Vagina (tissue), 2 donors: ENCODE measurements around the gene C13orf46. TPM values are rescaled to one million over a fixed set of nuclear protein-coding genes. Genes with fewer than 3 reads are reported as not detected.
A peak's percentile ranks its signal among the peaks of the same experiment; 100 is the strongest.

Experiments
- DNase-seq, 2 donors: peaks; one replicate each; pipeline ENCODE4 v3.0.0-alpha.2; 2017; ENCODE audit errors: extremely low spot score in 2 of 2
- H3K27ac ChIP-seq: fragments of 200-600 bp; sonication (generic); one replicate; pipeline ENCODE4 v1.5.1; 2019
- H3K27me3 ChIP-seq: fragments of 200-600 bp; sonication (generic); one replicate; pipeline ENCODE4 v1.5.1; 2019
- H3K36me3 ChIP-seq, 2 donors: fragments of 200-600 bp; sonication (generic); one replicate each; pipeline ENCODE4 v1.5.1; 2017 to 2019
- H3K4me1 ChIP-seq: fragments of 200-600 bp; sonication (generic); one replicate; pipeline ENCODE4 v1.5.1; 2019
- H3K4me3 ChIP-seq, 2 donors: fragments of 200-600 bp; sonication (generic); 1 replicate in 1 of 2; 2 replicates in 1 of 2; pipeline ENCODE4 v1.5.1; 2016 to 2019
- H3K9me3 ChIP-seq: fragments of 200-600 bp; sonication (generic); one replicate; pipeline ENCODE4 v1.5.1; 2019
- POLR2A ChIP-seq, 2 donors: fragments of 450-650 bp; IDR thresholded peaks; one replicate each; pipeline ENCODE4 v1.6.1; 2017; ENCODE audit warnings: antibody characterized with exemption in 2 of 2, mild to moderate bottlenecking in 2 of 2, moderate library complexity in 2 of 2
- POLR2AphosphoS5 ChIP-seq, 2 donors: sonication (generic); formaldehyde crosslinking; IDR thresholded peaks; one replicate each; pipeline ENCODE4 v1.9.0; 2017; ENCODE audit warnings: antibody characterized with exemption in 2 of 2, mild to moderate bottlenecking in 2 of 2, low read depth in 1 of 2; ENCODE audit not compliant: insufficient read depth in 1 of 2
- intact Hi-C: fragments of 100-400 bp; cut with DNase I; formaldehyde crosslinking; loops from one replicate; pipeline ENCODE4 v1.15.1; 2023
- total RNA-seq: library from RNA; depleted of rRNA; stranded (reverse); fragments of >200 nt; gene quantifications from one replicate; pipeline ENCODE4 v1.2.3, GENCODE V29; 2016
- TF ChIP-seq, protein P1 (sequence below), 3 experiments: fragments of 450-650 bp in 2 of 3; fragments of 200-600 bp in 1 of 3; sonication (generic) in 1 of 3; IDR thresholded peaks; one replicate each; pipeline ENCODE4 v1.5.1; 2017 to 2019; ENCODE audit warnings: antibody characterized with exemption in 3 of 3, mild to moderate bottlenecking in 2 of 3, moderate library complexity in 2 of 3

C13orf46 gene
- total RNA-seq, 1 donor from 2014 or later: not detected

DNA sequence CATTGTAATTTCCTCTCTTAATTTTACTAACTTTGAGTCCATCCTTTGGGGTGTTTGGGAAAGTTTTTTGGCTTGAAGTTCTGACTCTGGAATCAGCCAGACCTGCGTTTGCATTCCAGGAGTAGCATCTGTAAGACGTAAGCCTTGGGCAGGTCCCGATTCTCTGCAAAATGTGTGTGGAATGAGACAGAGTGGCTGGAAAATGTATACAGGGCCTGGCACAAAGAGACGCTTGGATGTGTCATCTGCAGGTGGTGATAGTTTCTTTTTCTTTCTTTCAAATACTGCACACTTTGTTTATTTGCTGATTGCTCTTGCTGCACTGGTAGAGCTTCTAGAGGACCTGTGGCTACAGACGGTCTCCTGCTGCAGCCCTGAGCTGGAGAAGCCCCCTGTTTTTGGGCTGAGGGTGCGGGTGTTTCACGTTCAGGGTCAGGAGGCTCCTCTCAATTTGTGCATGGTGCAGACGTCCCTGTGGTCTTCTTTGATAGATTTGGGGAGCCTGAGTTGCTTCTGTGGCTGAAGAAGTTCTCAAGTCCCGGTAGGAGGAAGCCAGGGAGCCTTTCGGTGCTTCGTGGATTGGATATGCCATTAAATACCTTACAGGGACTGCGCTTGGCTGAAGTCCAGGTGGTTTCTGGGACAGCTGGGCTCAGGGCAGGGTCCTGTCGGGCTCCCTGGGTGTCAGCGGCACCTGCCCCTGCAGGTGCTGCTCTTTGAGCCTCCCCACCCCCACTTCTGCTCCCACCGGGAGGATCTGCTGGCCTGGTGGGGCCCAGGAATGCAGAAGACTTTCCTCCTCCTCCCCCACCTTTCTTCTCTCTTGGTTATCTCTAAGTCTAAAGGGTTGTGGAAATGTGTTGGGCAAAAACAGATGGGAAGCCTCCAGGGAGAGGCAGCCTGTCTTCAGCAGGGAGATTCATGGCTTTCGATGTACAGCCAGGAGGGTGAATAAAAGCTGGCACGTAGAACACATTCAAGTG, 66.0 kb downstream of the C13orf46 start:
- H3K36me3 ChIP-seq: no peaks in the 10 kb centered on the region
- H3K4me3 ChIP-seq: no peak overlapping the region
- no peaks in the 10 kb centered on the region for H3K27me3 ChIP-seq
- DNase-seq: peak; percentile 77 to 95
- peaks cover 17% of the 10 kb centered on the region for H3K4me1 ChIP-seq
- H3K9me3 ChIP-seq: no peaks in the 10 kb centered on the region
- intact Hi-C loops: no loop called here
- TF ChIP-seq POLR2A (IDR thresholded peaks at IDR 0.05): no peak
- TF ChIP-seq, protein P1, sequence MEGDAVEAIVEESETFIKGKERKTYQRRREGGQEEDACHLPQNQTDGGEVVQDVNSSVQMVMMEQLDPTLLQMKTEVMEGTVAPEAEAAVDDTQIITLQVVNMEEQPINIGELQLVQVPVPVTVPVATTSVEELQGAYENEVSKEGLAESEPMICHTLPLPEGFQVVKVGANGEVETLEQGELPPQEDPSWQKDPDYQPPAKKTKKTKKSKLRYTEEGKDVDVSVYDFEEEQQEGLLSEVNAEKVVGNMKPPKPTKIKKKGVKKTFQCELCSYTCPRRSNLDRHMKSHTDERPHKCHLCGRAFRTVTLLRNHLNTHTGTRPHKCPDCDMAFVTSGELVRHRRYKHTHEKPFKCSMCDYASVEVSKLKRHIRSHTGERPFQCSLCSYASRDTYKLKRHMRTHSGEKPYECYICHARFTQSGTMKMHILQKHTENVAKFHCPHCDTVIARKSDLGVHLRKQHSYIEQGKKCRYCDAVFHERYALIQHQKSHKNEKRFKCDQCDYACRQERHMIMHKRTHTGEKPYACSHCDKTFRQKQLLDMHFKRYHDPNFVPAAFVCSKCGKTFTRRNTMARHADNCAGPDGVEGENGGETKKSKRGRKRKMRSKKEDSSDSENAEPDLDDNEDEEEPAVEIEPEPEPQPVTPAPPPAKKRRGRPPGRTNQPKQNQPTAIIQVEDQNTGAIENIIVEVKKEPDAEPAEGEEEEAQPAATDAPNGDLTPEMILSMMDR (IDR thresholded peaks at IDR 0.05): no peak
- no peak for TF ChIP-seq POLR2AphosphoS5 (IDR thresholded peaks at IDR 0.05; ENCODE audit: insufficient read depth in 1 of 2, low read depth in 1 of 2)
- H3K27ac ChIP-seq: peak overlapping the region; percentile 22

DNA sequence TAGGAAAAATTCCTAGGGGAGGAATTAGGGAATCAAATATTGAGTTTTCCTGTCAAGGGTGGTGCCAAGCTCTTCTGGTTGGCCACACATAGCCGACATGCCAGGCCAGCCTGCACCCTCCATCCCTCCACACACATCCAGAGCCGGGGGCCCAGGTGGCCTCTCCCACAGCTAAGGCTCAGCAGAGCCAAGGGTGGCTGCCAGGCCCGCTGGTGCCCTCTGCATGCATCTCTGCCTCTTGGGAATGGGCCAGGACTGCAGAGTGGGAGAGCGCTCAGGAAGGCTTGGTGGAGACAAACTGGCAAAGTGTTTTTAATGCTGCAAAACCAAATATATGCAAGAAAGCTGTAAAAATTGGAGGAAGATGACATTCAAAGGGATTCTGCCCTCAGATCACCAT, 67.3 kb downstream of the C13orf46 start:
- DNase-seq: peak; percentile 54 to 61
- H3K4me1 ChIP-seq: peaks cover 17% of the 10 kb centered on the region
- H3K4me3 ChIP-seq: no peak overlapping the region
- H3K36me3 ChIP-seq: no peaks in the 10 kb centered on the region
- H3K27ac ChIP-seq: no peak overlapping the region
- H3K9me3 ChIP-seq: no peaks in the 10 kb centered on the region
- H3K27me3 ChIP-seq: no peaks in the 10 kb centered on the region
- TF ChIP-seq, protein P1 (IDR thresholded peaks at IDR 0.05): no peak
- TF ChIP-seq POLR2A (IDR thresholded peaks at IDR 0.05) (no peak), POLR2AphosphoS5 (IDR thresholded peaks at IDR 0.05; ENCODE audit: insufficient read depth in 1 of 2, low read depth in 1 of 2) (no peak)
- intact Hi-C loops: no loop called here

DNA sequence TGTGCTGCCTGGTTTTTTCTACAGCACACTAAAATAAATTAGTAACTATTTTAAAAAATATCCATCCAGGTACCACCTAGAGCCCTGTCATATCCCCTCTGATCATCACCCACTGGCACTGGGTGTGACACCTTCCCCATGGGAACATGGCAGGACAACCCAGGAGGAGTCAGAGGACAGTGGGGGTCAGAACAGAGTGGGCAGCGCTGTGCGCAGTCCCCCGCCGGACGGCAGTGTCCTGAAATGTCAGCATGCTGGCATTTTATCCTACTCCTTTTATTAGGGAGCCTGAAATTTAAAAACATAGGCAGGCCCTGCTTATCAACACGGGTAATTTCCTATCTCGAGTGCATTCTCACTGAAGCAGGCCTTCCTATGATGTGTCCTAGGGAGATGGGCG, 67.9 kb downstream of the C13orf46 start:
- Histone ChIP-seq H3K36me3 (no peaks in the 10 kb centered on the region), H3K9me3 (no peaks in the 10 kb centered on the region), H3K27ac (no peak overlapping the region), H3K27me3 (no peaks in the 10 kb centered on the region), H3K4me3 (no peak overlapping the region), H3K4me1 (peaks cover 17% of the 10 kb centered on the region)
- TF ChIP-seq POLR2A (IDR thresholded peaks at IDR 0.05) (no peak), POLR2AphosphoS5 (IDR thresholded peaks at IDR 0.05; ENCODE audit: insufficient read depth in 1 of 2, low read depth in 1 of 2) (no peak)
- TF ChIP-seq, protein P1 (IDR thresholded peaks at IDR 0.05): no peak
- intact Hi-C loops: loop anchor here (2.0 kb wide), 1 partner anchor 85 kb away; no protein-coding TSS in a partner anchor
- peak; percentile 49 to 71 for DNase-seq

DNA sequence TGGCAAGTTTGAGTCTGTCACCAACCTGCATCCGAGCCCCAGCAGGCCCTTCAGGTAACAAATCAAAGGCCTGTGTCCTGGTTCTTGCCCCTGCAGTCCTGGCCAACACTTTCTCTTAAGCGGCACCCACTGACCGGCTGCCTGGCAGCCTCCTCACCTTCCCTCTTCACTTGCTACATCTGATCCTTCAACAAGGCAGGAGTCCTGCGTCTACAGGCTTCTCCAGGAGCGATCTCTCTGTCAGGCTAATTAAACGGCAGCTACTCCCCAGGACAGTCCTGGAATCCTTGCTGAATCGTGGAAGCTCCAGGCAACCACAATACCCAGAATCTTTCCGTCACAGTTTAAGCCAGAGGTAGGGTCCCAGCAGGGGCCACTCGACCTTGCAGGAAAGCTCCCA, 68.9 kb downstream of the C13orf46 start:
- Histone ChIP-seq H3K27ac (no peak overlapping the region), H3K36me3 (no peaks in the 10 kb centered on the region), H3K4me1 (peaks cover 17% of the 10 kb centered on the region), H3K9me3 (no peaks in the 10 kb centered on the region), H3K4me3 (no peak overlapping the region), H3K27me3 (no peaks in the 10 kb centered on the region)
- peak in 1 of 2 donors; percentile 70 for DNase-seq
- TF ChIP-seq, protein P1 (IDR thresholded peaks at IDR 0.05): no peak
- TF ChIP-seq POLR2A (IDR thresholded peaks at IDR 0.05): no peak
- intact Hi-C loops: loop anchor here (2.0 kb wide), 1 partner anchor 84 kb away; no protein-coding TSS in a partner anchor

DNA sequence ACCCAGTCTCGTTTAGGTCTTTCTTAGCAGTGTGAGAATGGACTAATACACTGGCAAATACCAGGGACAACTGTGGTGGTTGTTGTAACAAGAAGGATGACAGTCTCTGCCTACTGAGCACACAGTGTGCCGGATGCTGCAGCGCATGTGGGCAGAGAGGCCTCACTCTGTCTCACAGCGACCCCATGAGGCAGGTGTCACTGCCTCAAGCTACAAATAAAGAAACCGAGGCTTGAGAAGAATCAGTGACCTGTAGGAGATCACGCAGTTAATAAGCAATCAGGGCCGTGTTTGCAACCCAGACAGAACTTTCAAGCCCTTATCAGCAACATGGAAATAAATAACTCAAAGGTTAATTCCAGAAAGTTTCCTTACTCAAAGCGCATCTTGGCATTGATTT, 69.5 kb downstream of the C13orf46 start:
- Histone ChIP-seq H3K4me1 (peaks cover 17% of the 10 kb centered on the region), H3K4me3 (no peak overlapping the region), H3K27me3 (no peaks in the 10 kb centered on the region), H3K9me3 (no peaks in the 10 kb centered on the region), H3K36me3 (no peaks in the 10 kb centered on the region), H3K27ac (no peak overlapping the region)
- intact Hi-C loops: loop anchor here (2.0 kb wide), 1 partner anchor 84 kb away; no protein-coding TSS in a partner anchor
- TF ChIP-seq, protein P1 (IDR thresholded peaks at IDR 0.05): peak in 2 of 3 experiments; percentile 34 to 39
- no peak for TF ChIP-seq POLR2AphosphoS5 (IDR thresholded peaks at IDR 0.05; ENCODE audit: insufficient read depth in 1 of 2, low read depth in 1 of 2)
- TF ChIP-seq POLR2A (IDR thresholded peaks at IDR 0.05): no peak
- DNase-seq: no peak
